Measurements from ENCODE around the gene RAD51AP2.

The RAD51AP2 gene

GRCh38 chr2:17470855-17471641 lies 47.2 kb downstream of the RAD51AP2 start:
- no peak for DNase-seq (ENCODE audit: low spot score)

GRCh38 chr2:17461087-17461475 lies 57.2 kb downstream of the RAD51AP2 start:
- no peak for DNase-seq (ENCODE audit: low spot score)

Data from GM03348 (cell line).